A673 (cell line): Measurements from ENCODE around the gene KYAT1. TPM values are rescaled to one million over a fixed set of nuclear protein-coding genes. Genes with fewer than 3 reads are reported as not detected.

Source experiments
- BruUV-seq: library from RNA; stranded (reverse); fragments of 400-500 nt; replicated peaks from 2 replicates; lab custom pipeline; 2021; lab: Mats Ljungman, UMichigan
- CTCF ChIA-PET: fragments of 300-600 bp; sonication (Branson Sonifier 250); formaldehyde crosslinking; loops from one replicate; lab custom pipeline; 2022; ENCODE audit warnings: antibody characterized with exemption; lab: Charles Lee
- POLR2A ChIA-PET: fragments of 300-600 bp; sonication (Branson Sonifier 250); formaldehyde crosslinking; loops from one replicate; lab custom pipeline; 2022; ENCODE audit warnings: antibody characterized with exemption; ENCODE audit not compliant: low non-redundant PET; lab: Charles Lee
- DNase-seq: peaks from one replicate; pipeline ENCODE4 v3.0.0-alpha.2; 2015; ENCODE audit warnings: low spot score
- H3K27ac ChIP-seq: fragments of 200-600 bp; sonication (generic); 2 replicates; pipeline ENCODE4 v1.5.1; 2016; ENCODE audit warnings: mixed run types, low read depth, mild to moderate bottlenecking, mixed read lengths, antibody characterized with exemption, low read length; ENCODE audit not compliant: poor library complexity, severe bottlenecking
- H3K27me3 ChIP-seq: fragments of 200-600 bp; sonication (generic); replicated peaks from 2 replicates; pipeline ENCODE4 v1.6.1; 2017; ENCODE audit warnings: mixed run types, low read depth, mild to moderate bottlenecking, mixed read lengths, antibody characterized with exemption, low read length; ENCODE audit not compliant: insufficient read depth, poor library complexity
- H3K36me3 ChIP-seq: fragments of 200-600 bp; sonication (generic); 2 replicates; pipeline ENCODE4 v1.6.1; 2016; ENCODE audit warnings: mixed run types, mild to moderate bottlenecking, mixed read lengths, antibody characterized with exemption, low read length; ENCODE audit not compliant: insufficient read depth, poor library complexity, severe bottlenecking
- H3K4me1 ChIP-seq: fragments of 200-600 bp; sonication (generic); 2 replicates; pipeline ENCODE4 v1.6.1; 2017; ENCODE audit warnings: mixed run types, mild to moderate bottlenecking, mixed read lengths, antibody characterized with exemption, low read length; ENCODE audit not compliant: insufficient read depth, poor library complexity, severe bottlenecking
- H3K4me3 ChIP-seq: fragments of 200-600 bp; sonication (generic); 2 replicates; pipeline ENCODE4 v1.5.1; 2016; ENCODE audit warnings: low read depth, mixed run types, mild to moderate bottlenecking, mixed read lengths, low read length; ENCODE audit not compliant: poor library complexity, severe bottlenecking
- H3K9me3 ChIP-seq: fragments of 200-600 bp; sonication (generic); 2 replicates; pipeline ENCODE4 v1.6.1; 2016; ENCODE audit warnings: mixed run types, low read depth, mild to moderate bottlenecking, mixed read lengths, antibody characterized with exemption, low read length; ENCODE audit not compliant: poor library complexity, severe bottlenecking
- CTCF ChIP-seq: fragments of 300-800, 200-600 bp; sonication (generic); conservative IDR thresholded peaks from 2 replicates; pipeline ENCODE4 v1.5.1; 2017; ENCODE audit warnings: low read depth, mild to moderate bottlenecking, antibody characterized with exemption, low read length, moderate library complexity, mixed read lengths
- EZH2 ChIP-seq: fragments of 200-600 bp; sonication (generic); IDR thresholded peaks from 2 replicates; pipeline ENCODE4 v1.6.1; 2017; ENCODE audit warnings: borderline replicate concordance, low read depth, mild to moderate bottlenecking, mixed read lengths, antibody characterized with exemption, low read length; ENCODE audit not compliant: poor library complexity, severe bottlenecking
- intact Hi-C: fragments of 100-400 bp; cut with micrococcal nuclease; formaldehyde crosslinking; loops from one replicate; pipeline ENCODE4 v1.10.0; 2022; ENCODE audit not compliant: unreplicated experiment
- total RNA-seq: library from RNA; stranded (reverse); gene quantifications from 2 replicates; pipeline ENCODE4 v1.2.3, GENCODE V29; 2021

KYAT1 gene
- total RNA-seq, 1 experiment from 2014 or later: 17.9 TPM

GRCh38 chr9:128892221-128892921 lies 10.6 kb upstream of the KYAT1 start:
- no peak overlapping the region for H3K4me3 ChIP-seq
- no peak overlapping the region for H3K27ac ChIP-seq
- CTCF ChIA-PET: no interaction called here
- POLR2A ChIA-PET: no interaction called here
- peaks cover 12% of the 10 kb centered on the region for H3K36me3 ChIP-seq
- intact Hi-C loops: no loop called here
- peaks cover 9% of the 10 kb centered on the region for H3K4me1 ChIP-seq
- no peaks in the 10 kb centered on the region for H3K27me3 ChIP-seq
- no peaks in the 10 kb centered on the region for H3K9me3 ChIP-seq
- TF ChIP-seq EZH2 (no peak), CTCF (no peak)
- no peak for DNase-seq
- no TSS peak for BruUV-seq

GRCh38 chr9:128891321-128892220 lies 9.8 kb upstream of the KYAT1 start:
- BruUV-seq: no TSS peak
- peaks cover 18% of the 10 kb centered on the region for H3K36me3 ChIP-seq
- H3K27ac ChIP-seq: no peak overlapping the region
- intact Hi-C loops: no loop called here
- ChIA-PET POLR2A (no interaction called here), CTCF (no interaction called here)
- peaks cover 9% of the 10 kb centered on the region for H3K4me1 ChIP-seq
- no peak for DNase-seq
- TF ChIP-seq EZH2 (no peak), CTCF (no peak)
- no peaks in the 10 kb centered on the region for H3K27me3 ChIP-seq
- H3K4me3 ChIP-seq: no peak overlapping the region
- no peaks in the 10 kb centered on the region for H3K9me3 ChIP-seq

- H3K4me1 ChIP-seq: peaks cover 9% of the 10 kb centered on the region
- ChIA-PET POLR2A (interaction anchor here (0.5 to 0.6 kb wide), 2 partner anchors 11 to 1348 kb away, joined by 3 to 8 read pairs; no protein-coding TSS in a partner anchor), CTCF (interaction anchor here (0.7 to 1.2 kb wide), 2 partner anchors 36 to 1332 kb away, joined by 3 to 4 read pairs; no protein-coding TSS in a partner anchor)
- DNase-seq: peak; percentile 89
- intact Hi-C loops: no loop called here
- H3K4me3 ChIP-seq: no peak overlapping the region
- peaks cover 18% of the 10 kb centered on the region for H3K36me3 ChIP-seq
- TF ChIP-seq EZH2 (no peak), CTCF (no peak)
- H3K9me3 ChIP-seq: no peaks in the 10 kb centered on the region
- H3K27me3 ChIP-seq: no peaks in the 10 kb centered on the region
- no TSS peak for BruUV-seq
- peak overlapping the region; percentile 49 for H3K27ac ChIP-seq
Observed at GRCh38 chr9:128887914-128888350, 6.2 kb upstream of the KYAT1 start.
